CD4-positive, alpha-beta T cell (primary cell): ENCODE measurements around the gene MYCN. TPM values are rescaled to one million over a fixed set of nuclear protein-coding genes. Genes with fewer than 3 reads are reported as not detected.
"Not testable (repeated sequence)": the region's sequence is repeated elsewhere in the genome, so short reads cannot be mapped to it uniquely, and the experiment has no call there.

ENCODE experiments used
- ATAC-seq: fragments of 200-7000 bp; cut with Tn5 transposase; one replicate; pipeline ENCODE4 v1.10.0; 2022; ENCODE audit warnings: mild to moderate bottlenecking; ENCODE audit not compliant: poor library complexity
- CTCF ChIA-PET: fragments of 350-600 bp; sonication (Branson Sonifier 250); formaldehyde crosslinking; loops from one replicate; lab custom pipeline; 2021; ENCODE audit warnings: antibody characterized with exemption, inconsistent platforms; lab: Charles Lee
- POLR2A ChIA-PET: fragments of 350-600 bp; sonication (Branson Sonifier 250); formaldehyde crosslinking; loops from one replicate; lab custom pipeline; 2021; ENCODE audit warnings: antibody characterized with exemption, inconsistent platforms; lab: Charles Lee
- DNase-seq, 14 experiments: peaks; one replicate each; pipeline ENCODE4 v3.0.0-alpha.2; 2013 to 2020; ENCODE audit warnings: mixed read lengths in 2 of 14
- H3K27ac ChIP-seq, 2 donors: one replicate each; pipeline versions ENCODE4 v1.5.1 to v1.7.0; 2013; ENCODE audit warnings: low read length in 2 of 2, low read depth in 1 of 2, mild to moderate bottlenecking in 1 of 2
- H3K27me3 ChIP-seq, 2 experiments: 1 replicate in 1 of 2; 2 replicates in 1 of 2; pipeline versions ENCODE4 v1.6.1 to v1.7.0; 2013; ENCODE audit warnings: low read length in 2 of 2, control low read depth in 1 of 2, mild to moderate bottlenecking in 1 of 2, moderate library complexity in 1 of 2; ENCODE audit not compliant: insufficient read depth in 2 of 2, control insufficient read depth in 1 of 2
- H3K36me3 ChIP-seq: one replicate; pipeline ENCODE4 v1.6.1; 2013; ENCODE audit warnings: low read length, control low read depth; ENCODE audit not compliant: insufficient read depth
- H3K4me1 ChIP-seq: one replicate; pipeline ENCODE4 v1.6.1; 2013; ENCODE audit warnings: low read length, control low read depth; ENCODE audit not compliant: insufficient read depth
- H3K4me3 ChIP-seq: one replicate; pipeline ENCODE4 v1.5.1; 2013; ENCODE audit warnings: mild to moderate bottlenecking, low read length, moderate library complexity
- H3K9me3 ChIP-seq, 2 experiments: 1 replicate in 1 of 2; 2 replicates in 1 of 2; pipeline versions ENCODE4 v1.6.1 to v1.7.0; 2013; ENCODE audit warnings: low read length in 2 of 2, mild to moderate bottlenecking in 2 of 2, control low read depth in 1 of 2, moderate library complexity in 1 of 2; ENCODE audit not compliant: control insufficient read depth in 1 of 2, insufficient read depth in 1 of 2
- H3K27ac Mint-ChIP-seq: one replicate; pipeline ENCODE4 v1.8.0; 2020; ENCODE audit warnings: mixed read lengths
- H3K27me3 Mint-ChIP-seq: one replicate; pipeline ENCODE4 v1.8.0; 2021; ENCODE audit warnings: mixed read lengths
- H3K36me3 Mint-ChIP-seq: one replicate; pipeline ENCODE4 v1.8.0; 2021; ENCODE audit warnings: low read depth, mixed read lengths
- H3K4me1 Mint-ChIP-seq: one replicate; pipeline ENCODE4 v1.8.0; 2021; ENCODE audit warnings: low read depth, mixed read lengths
- H3K4me3 Mint-ChIP-seq: one replicate; pipeline ENCODE4 v1.8.0; 2020; ENCODE audit warnings: mild to moderate bottlenecking, mixed read lengths
- H3K9me3 Mint-ChIP-seq: one replicate; pipeline ENCODE4 v1.8.0; 2020; ENCODE audit warnings: mixed read lengths
- intact Hi-C, 2 experiments: fragments of 100-400 bp; cut with DNase I in 1 of 2; cut with micrococcal nuclease in 1 of 2; formaldehyde crosslinking; loops; one replicate each; pipeline versions ENCODE4 v1.15.1 to v1.9.0; 2023 to 2025; cut with DNase I, micrococcal nuclease
- total RNA-seq, 174 experiments: library from RNA in 2 of 174; stranded (reverse) in 2 of 174; gene quantifications; one replicate each; pipeline ENCODE4 v1.2.3 and lab custom pipeline; 2021 to 2026
- TF ChIP-seq, protein P1 (sequence below): fragments of 200-600 bp; IDR thresholded peaks from one replicate; pipeline ENCODE4 v1.8.0; 2022; ENCODE audit warnings: antibody characterized with exemption, mild to moderate bottlenecking

MYCN gene
- total RNA-seq, 2 experiments from 2014 or later: 0.19 TPM; not detected in 1

DNA sequence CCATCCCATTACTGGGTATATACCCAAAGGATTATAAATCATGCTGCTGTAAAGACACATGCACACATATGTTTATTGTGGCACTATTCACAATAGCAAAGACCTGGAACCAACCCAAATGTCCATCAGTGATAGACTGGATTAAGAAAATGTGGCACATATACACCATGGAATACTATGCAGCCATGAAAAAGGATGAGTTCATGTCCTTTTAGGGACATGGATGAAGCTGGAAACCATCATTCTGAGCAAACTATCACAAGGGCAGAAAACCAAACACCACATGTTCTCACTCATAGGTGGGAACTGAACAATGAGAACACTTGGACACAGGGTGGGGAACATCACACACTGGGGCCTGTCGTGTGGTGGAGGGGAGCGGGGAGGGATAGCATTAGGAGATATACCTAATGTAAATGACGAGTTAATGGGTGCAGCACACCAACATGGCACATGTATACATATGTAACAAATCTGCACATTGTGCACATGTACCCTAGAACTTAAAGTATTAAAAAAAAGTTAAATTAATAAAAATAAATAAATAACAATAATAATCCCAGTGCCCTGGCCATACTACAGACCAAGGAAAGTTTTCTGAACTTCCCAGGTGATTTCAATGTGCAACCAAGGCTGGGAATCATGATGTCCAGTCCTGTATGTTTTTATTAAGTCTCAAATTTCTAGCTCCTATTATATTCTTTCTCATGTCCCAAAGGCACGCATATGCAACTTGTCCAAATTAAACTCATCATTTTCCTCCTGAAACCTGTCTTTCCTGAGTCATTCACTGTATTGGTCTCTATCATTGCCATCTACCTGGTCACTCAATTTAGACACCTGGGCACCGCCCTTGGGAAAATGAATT lies 23.0 kb downstream of the MYCN start:
- H3K27me3 ChIP-seq, intact Hi-C loops, ATAC-seq, H3K36me3 Mint-ChIP-seq, H3K27ac ChIP-seq, DNase-seq, H3K27me3 Mint-ChIP-seq, H3K36me3 ChIP-seq, H3K9me3 ChIP-seq, POLR2A ChIA-PET, CTCF ChIA-PET, H3K4me3 Mint-ChIP-seq, H3K9me3 Mint-ChIP-seq, H3K4me3 ChIP-seq, H3K27ac Mint-ChIP-seq: not testable (repeated sequence)
- H3K4me1 ChIP-seq: peaks cover 26% of the 10 kb centered on the region
- H3K4me1 Mint-ChIP-seq: peaks cover 40% of the 10 kb centered on the region

DNA sequence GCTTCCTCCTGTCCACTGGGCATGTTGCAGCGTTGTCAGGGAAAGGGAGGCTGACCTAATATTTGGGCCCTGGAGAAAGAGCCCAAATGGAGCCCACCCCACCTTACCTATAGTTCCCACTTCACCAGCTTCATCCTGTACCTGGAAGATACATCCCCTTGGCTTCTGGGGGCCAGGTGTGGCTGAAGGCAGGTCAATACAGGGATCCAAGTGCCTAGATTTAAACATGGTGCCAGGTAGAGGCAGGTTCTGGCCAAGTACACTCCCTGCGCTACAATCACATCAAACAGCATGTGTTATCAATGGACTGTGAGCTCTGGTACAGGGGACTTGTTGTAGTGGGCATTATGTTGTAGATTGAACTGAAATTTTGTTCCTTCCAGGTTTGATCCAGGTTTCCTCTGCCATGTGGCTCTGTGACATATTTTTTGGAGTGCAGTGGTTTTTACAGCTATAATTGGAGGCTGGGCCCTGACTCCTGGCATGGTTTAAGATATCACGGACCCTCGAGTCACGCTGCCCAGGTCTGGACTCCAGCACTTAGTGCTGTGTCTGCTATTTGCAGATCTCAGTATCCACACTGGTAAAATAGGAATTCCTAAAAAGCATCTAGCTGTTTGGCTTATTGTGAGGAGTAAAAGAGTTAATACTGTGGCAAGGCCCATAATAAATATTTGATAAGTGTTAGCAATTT lies 23.8 kb downstream of the MYCN start:
- CTCF ChIA-PET: no interaction called here
- H3K27me3 Mint-ChIP-seq: no peaks in the 10 kb centered on the region
- no peak for ATAC-seq
- intact Hi-C loops: no loop called here
- H3K4me3 Mint-ChIP-seq: no peak overlapping the region
- TF ChIP-seq, protein P1, sequence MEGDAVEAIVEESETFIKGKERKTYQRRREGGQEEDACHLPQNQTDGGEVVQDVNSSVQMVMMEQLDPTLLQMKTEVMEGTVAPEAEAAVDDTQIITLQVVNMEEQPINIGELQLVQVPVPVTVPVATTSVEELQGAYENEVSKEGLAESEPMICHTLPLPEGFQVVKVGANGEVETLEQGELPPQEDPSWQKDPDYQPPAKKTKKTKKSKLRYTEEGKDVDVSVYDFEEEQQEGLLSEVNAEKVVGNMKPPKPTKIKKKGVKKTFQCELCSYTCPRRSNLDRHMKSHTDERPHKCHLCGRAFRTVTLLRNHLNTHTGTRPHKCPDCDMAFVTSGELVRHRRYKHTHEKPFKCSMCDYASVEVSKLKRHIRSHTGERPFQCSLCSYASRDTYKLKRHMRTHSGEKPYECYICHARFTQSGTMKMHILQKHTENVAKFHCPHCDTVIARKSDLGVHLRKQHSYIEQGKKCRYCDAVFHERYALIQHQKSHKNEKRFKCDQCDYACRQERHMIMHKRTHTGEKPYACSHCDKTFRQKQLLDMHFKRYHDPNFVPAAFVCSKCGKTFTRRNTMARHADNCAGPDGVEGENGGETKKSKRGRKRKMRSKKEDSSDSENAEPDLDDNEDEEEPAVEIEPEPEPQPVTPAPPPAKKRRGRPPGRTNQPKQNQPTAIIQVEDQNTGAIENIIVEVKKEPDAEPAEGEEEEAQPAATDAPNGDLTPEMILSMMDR: no peak
- no peak overlapping the region for H3K4me3 ChIP-seq
- H3K9me3 ChIP-seq: no peaks in the 10 kb centered on the region
- no peaks in the 10 kb centered on the region for H3K36me3 Mint-ChIP-seq
- peak overlapping the region; percentile 68 for H3K27ac Mint-ChIP-seq
- H3K4me1 Mint-ChIP-seq: peaks cover 48% of the 10 kb centered on the region
- DNase-seq: no peak
- H3K27ac ChIP-seq: no peak overlapping the region
- no peaks in the 10 kb centered on the region for H3K27me3 ChIP-seq
- H3K4me1 ChIP-seq: peaks cover 26% of the 10 kb centered on the region
- POLR2A ChIA-PET: no interaction called here
- no peaks in the 10 kb centered on the region for H3K9me3 Mint-ChIP-seq
- H3K36me3 ChIP-seq: no peaks in the 10 kb centered on the region

DNA sequence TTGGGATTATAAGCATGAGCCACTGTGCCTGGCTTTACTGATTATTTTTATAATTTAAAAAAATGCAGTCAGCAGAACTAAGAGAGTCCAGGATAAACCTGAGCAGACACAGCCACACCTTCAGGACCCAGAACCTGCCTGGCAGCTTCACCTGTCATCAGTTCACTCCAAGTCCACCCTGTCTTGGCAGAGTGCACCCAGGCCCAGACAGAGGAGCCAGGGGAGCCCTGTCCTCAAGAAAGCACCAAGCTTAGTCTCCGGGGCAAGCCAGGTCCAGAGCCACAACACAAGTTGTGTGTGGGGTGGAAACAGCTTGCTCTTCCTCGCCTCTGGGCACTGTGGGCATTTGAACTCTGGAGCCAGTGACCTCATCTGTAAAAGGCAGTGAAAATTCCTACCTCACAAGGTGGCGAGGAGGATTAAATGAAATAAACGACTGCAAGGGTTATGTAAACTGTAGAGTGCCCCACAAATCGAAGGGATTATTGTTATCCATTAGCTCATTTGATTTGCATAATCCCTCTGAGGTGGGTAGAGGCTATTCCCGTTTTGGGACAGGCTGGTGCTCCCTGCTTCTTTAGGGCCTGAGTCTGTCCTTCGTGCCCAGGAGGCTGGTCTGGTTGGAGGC lies 24.7 kb downstream of the MYCN start:
- Mint-ChIP-seq H3K27me3 (no peaks in the 10 kb centered on the region), H3K36me3 (no peaks in the 10 kb centered on the region), H3K4me1 (peaks cover 55% of the 10 kb centered on the region), H3K27ac (peak overlapping the region; percentile 78), H3K9me3 (no peaks in the 10 kb centered on the region), H3K4me3 (no peak overlapping the region)
- DNase-seq (no peak), ATAC-seq (no peak)
- intact Hi-C loops: no loop called here
- Histone ChIP-seq H3K36me3 (no peaks in the 10 kb centered on the region), H3K9me3 (no peaks in the 10 kb centered on the region), H3K4me3 (peak overlapping the region; percentile 16), H3K4me1 (peaks cover 26% of the 10 kb centered on the region), H3K27me3 (no peaks in the 10 kb centered on the region), H3K27ac (peak overlapping the region; percentile 7 to 41)
- TF ChIP-seq, protein P1: no peak
- POLR2A ChIA-PET: interaction anchor here (0.6 to 2.3 kb wide), 9 partner anchors 9 to 615 kb away, joined by 3 to 18 read pairs (median 4); partner anchors contain the start of gene MYCN
- CTCF ChIA-PET: no interaction called here
